A172 (cell line): ENCODE results near the gene ZNF839. TPM values are rescaled to one million over a fixed set of nuclear protein-coding genes. Genes with fewer than 3 reads are reported as not detected.

ENCODE experiments used
- DNase-seq: peaks from one replicate; pipeline ENCODE4 v3.0.0-alpha.2; 2015; ENCODE audit warnings: low spot score
- total RNA-seq: library from RNA; depleted of rRNA; stranded (reverse); fragments of >200 nt; shearing (Covaris generic); gene quantifications from 2 replicates; pipeline ENCODE4 v1.2.3, GENCODE V29; 2014; rRNA removed

The ZNF839 gene
- total RNA-seq, 1 experiment from 2014 or later, result 6.8 TPM

GRCh38 chr14:102378830-102379229, 59.3 kb downstream of the ZNF839 start:
- DNase-seq, result no peak

- DNase-seq, result no peak
Observed at GRCh38 chr14:102387086-102387485, 67.5 kb downstream of the ZNF839 start.

GRCh38 chr14:102389246-102389645, 69.7 kb downstream of the ZNF839 start:
- no peak for DNase-seq

- DNase-seq, result no peak
Observed at GRCh38 chr14:102390064-102390855, 70.7 kb downstream of the ZNF839 start.

Other genes with a start within 250 kb of the ZNF839 start
- gene HSP90AA1, start 232.7 kb upstream of the ZNF839 start, total RNA-seq, result 404 and 642 TPM in 2 replicates
- 10.9 and 14.8 TPM in 2 replicates for gene WDR20, start 179.8 kb upstream of the ZNF839 start, total RNA-seq
- gene MOK, start 14.6 kb upstream of the ZNF839 start, total RNA-seq, result 8.4 and 11.6 TPM in 2 replicates
- gene CINP, start 43.1 kb downstream of the ZNF839 start, total RNA-seq, result 47.4 and 51.2 TPM in 2 replicates
- gene TECPR2, start 43.2 kb downstream of the ZNF839 start, total RNA-seq, result 2.4 and 7.1 TPM in 2 replicates
- 23.6 and 25.5 TPM in 2 replicates for gene ANKRD9, start 190.0 kb downstream of the ZNF839 start, total RNA-seq